Gastroesophageal sphincter (tissue), 3 donors: ENCODE measurements around the gene ITGA3.

Source experiments
- CTCF ChIP-seq, 4 experiments: fragments of 200-600 bp in 2 of 4; fragments of 450-650 bp in 2 of 4; sonication (generic) in 1 of 4; IDR thresholded peaks; one replicate each; pipeline ENCODE4 v1.5.1; 2017 to 2019; ENCODE audit warnings: antibody characterized with exemption in 4 of 4, mild to moderate bottlenecking in 2 of 4, moderate library complexity in 2 of 4
- POLR2A ChIP-seq, 2 donors: fragments of 450-650 bp; IDR thresholded peaks; one replicate each; pipeline ENCODE4 v1.6.1; 2017; ENCODE audit warnings: antibody characterized with exemption in 2 of 2, mild to moderate bottlenecking in 2 of 2, moderate library complexity in 1 of 2

- TF ChIP-seq POLR2A (IDR thresholded peaks at IDR 0.05) (no peak), CTCF (IDR thresholded peaks at IDR 0.05) (no peak)
Observed at GRCh38 chr17:50097926-50098325, 42.0 kb downstream of the ITGA3 start.
